ENCODE results near the gene PLEKHB2.
"Not testable (repeated sequence)": the region's sequence is repeated elsewhere in the genome, so short reads cannot be mapped to it uniquely, and the experiment has no call there.

PLEKHB2 gene

DNA sequence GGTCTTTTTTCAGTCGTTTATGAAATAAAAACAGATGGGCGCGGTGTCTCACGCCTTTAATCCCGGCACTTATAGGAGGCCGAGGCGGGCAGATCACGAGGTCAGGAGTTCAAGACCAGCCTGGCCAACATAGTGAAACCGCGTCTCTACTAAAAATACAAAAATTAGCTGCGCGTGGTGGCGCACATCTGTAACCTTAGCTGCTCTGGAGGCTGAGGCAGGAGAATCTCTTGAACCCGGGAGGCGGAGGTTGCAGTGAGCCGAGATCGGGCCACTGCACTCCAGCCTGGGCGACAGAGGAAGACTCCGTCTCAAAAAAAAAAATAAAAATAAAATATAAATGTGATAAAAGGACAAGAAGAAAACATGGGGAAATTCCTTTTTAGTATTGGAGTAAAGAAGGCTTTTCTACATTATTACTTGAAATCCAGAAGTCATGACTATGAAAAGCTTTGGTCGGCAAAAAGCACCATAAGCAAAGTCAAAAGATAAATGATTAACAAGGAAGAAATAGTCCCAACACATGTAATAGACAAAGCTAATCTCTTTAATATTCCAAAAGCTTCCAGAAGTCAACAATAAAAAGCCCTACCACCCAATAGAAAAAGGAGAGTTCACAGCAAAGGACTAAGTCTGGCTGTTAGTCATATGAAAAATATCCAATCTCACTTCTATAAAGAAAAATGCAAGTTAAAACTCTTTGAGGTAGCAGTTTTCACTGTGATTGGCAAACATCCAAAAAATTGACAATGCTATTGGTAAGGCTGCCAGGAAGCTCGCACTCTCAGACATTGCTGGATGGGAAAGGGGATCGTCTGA lies 10.5 kb upstream of the PLEKHB2 start:
- DNase-seq, result no peak

GRCh38 chr2:131103165-131103564 lies 2.0 kb upstream of the PLEKHB2 start:
- DNase-seq, result no peak

DNA sequence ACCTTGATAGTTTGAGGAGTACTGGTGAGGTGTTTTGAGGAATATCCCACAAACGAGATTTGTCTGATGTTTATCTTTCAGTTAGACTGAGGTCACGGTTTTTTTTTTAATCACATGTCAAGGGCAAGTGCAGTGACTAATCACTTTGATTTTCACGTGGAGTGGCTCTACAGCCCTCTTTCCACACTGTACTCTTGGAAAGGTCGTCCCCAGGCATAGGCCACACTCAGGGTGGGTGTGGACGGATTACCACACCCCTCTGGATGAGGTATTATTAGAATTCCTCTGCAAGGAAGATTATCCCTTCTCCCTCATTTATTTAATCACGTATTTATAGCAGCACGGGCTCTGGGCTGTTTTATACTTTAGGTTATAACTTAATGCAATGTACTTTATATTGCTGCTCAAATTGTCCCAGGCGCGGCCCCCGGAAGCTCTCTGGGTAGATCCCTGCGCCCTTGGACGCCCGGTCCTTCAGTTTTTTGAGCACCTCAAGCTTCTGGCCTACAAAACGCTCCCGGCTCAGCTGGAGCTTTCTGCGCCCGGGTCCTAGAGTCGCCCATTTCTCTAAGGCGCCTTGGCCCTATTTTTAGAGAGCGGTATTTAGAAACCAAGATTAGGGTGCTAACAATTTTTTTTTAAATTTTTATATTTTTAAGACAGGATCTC lies 515 bp upstream of the PLEKHB2 start:
- DNase-seq, result peak; percentile 72

DNA sequence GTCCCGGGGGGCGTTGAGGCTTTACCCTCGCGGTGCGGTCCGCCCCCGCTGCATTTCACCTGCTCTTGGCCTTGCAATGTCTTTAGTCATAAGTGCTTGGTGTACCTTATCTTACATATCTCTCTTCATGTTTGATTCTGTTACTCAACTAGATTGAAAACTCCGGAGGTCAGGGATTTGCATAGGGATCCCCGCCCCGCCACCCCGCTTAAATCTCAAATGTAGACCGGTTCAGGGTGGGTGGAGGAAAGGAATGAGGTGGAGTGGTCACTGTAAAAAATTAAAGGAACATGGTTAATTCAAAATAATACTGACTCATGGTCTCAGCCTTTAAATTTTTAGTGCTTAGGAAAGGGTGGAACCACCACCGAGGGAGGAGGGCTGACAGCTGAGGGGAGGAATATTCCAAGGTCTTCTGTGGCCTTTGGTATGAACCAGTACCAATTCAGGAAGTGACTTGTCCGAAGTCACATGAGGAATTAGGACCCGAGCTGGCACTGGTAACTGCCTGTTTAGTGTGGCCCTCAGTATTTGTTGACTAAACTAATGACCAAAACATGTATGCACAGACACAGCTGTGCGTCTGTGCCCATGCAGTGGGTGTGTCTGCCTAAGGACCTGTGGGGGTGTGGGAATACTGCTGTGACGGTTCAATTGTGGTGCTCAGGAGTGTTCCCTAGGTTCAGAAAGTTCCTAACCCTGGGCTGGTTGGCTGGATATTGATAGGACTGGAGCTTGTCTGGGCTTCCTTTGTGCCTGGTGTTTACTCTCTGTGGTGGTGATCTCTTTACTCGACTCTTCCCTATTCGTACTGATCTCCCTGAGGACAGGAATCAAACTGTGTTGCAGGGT lies 1.0 kb downstream of the PLEKHB2 start:
- no peak for DNase-seq

GRCh38 chr2:131112529-131112928 lies 7.4 kb downstream of the PLEKHB2 start:
- no peak for DNase-seq

DNA sequence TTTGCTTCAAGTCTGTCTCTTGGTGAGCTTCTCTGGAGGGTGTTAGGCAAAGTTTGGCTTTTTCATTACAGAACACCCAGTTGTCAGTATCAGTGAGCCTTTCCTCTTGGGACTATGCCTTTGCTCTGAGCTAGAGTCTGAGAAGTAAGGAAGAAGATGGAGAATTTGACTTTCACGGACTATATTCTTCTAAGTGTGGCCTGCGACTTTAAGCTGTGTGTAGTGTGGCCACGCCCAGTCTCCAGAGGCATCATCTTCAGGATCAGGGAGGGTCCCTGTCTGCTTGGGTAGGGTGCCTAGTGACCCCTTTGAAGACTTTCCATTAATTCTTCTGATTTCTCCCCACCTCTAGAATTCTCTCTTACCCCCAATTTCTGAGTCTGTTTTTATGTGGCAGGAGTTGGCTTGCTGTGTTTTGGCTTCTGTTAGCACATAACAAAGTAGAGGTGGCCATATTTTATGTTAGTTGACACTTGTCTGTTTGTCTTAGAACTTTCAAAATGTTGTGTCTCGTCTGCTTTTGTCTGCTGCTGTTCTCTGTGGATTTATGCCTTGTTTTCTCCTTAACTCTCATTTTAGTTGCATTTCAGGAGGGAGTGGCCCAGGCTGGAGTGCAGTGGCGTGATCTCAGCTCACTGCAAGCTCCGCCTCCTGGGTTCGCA lies 8.6 kb downstream of the PLEKHB2 start:
- no peak for DNase-seq

GRCh38 chr2:131114950-131115349 lies 9.8 kb downstream of the PLEKHB2 start:
- DNase-seq, result not testable (repeated sequence)

- no peak for DNase-seq
Measured at GRCh38 chr2:131115752-131116151, 10.6 kb downstream of the PLEKHB2 start.

- no peak for DNase-seq
Measured at GRCh38 chr2:131120815-131121317, 15.7 kb downstream of the PLEKHB2 start.

DNA sequence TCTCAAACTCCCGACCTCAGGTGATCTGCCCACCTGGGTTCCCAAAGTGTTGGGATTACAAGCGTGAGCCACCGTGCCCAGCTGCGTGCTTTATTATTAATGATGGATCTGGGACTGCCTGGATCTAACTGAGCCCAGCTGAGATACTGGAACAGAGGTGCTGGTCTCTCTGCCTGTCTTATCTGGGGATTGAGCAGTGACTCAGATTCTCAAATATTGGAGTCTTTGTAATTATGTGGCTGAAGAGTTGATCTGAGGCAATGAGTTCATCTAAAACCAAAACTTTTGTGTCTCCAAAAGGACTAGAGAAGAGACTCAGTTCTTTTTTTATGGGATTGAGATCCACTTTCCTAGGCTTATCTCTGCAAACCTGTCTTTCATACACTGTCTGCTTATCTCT lies 16.3 kb downstream of the PLEKHB2 start:
- DNase-seq, result no peak

- no peak for DNase-seq
Measured at GRCh38 chr2:131122496-131122895, 17.4 kb downstream of the PLEKHB2 start.

DNA sequence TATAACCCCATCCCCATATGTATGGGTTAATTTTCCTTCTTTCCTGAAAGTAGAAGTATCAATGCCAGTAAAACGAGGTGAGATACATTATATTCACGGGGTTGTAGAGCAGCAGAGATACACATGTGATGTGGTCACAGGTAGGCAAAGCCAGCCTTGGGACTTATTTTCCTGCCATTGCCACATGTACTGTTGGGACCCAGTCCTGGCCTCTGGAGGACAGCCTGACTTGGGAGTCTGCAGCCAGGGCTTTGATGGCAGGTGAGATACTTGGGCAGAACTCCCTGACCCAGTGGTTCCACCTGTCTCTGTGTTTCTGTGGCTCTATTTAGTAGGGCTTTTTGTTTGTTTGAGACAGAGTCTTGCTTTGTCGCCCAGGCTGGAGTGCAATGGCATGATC lies 18.1 kb downstream of the PLEKHB2 start:
- no peak for DNase-seq

DNA sequence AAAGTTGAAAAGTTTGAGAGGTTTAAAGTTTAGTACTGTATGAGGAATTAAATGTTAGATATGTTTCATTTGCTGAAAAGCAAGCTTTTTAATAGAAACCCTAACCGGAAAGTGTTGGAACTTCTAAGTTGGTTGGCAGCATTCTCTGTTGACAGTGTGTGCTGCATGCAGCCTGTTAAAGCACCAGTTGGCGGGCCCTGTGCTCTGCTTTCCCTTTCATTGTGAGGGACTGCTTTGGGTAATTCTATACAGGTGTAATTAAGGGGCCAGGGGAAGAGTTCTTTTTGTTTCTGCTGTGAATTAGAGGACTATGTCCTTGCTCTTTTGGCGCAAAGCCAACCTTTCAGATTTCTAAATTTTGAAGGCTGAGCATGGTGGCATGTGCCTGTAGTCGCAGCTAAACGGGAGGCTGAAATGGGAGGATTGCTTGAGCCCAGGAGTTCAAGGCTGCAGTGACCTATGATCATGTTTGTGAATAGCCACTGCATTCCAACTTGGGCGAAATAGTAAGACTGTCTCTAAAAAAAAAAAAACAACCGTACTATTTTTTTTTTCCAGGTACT lies 20.1 kb downstream of the PLEKHB2 start:
- DNase-seq, result peak; percentile 42

DNA sequence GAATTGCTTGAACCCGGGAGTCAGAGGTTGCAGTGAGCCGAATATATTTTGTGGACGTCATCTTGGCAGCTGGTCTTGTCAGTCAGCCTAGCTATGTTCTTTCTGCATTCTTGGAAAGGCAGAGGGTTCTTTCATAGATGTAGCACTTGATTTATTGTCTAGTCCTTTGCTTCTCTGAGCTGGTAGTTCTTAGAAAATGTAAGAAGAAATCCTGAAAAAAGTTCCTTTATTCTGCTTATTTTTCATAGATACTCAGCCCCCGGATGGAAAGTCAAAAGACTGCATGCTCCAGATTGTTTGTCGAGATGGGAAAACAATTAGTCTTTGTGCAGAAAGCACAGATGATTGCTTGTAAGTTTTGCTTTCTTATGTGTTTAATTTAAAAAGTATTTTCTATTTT lies 21.3 kb downstream of the PLEKHB2 start:
- DNase-seq, result no peak

- DNase-seq, result no peak
Measured at GRCh38 chr2:131127076-131127475, 21.9 kb downstream of the PLEKHB2 start.

- no peak for DNase-seq
Measured at GRCh38 chr2:131127981-131128380, 22.8 kb downstream of the PLEKHB2 start.

- no peak for DNase-seq
Measured at GRCh38 chr2:131130298-131130596, 25.1 kb downstream of the PLEKHB2 start.

GRCh38 chr2:131132729-131133128 lies 27.6 kb downstream of the PLEKHB2 start:
- DNase-seq, result no peak

DNA sequence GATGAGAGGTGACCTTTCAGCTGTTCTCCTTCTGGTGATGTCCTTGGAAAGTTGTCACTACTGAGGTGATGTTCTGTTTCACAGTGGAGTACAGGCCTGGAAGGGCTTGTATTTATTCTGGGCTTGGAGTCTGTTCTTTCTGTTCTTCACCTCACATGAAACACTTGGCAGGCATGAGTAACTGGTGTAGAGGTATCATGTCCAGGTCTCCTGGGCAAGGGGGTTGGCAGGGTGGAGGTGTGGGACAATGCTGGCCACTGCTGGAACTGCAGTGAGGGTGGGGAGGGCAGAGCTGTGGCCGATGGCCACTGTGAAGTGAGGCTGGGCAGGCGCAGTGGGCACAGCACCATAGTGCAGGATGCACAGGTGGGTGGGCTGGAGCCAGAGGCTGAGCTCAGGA lies 35.4 kb downstream of the PLEKHB2 start:
- DNase-seq, result no peak

DNA sequence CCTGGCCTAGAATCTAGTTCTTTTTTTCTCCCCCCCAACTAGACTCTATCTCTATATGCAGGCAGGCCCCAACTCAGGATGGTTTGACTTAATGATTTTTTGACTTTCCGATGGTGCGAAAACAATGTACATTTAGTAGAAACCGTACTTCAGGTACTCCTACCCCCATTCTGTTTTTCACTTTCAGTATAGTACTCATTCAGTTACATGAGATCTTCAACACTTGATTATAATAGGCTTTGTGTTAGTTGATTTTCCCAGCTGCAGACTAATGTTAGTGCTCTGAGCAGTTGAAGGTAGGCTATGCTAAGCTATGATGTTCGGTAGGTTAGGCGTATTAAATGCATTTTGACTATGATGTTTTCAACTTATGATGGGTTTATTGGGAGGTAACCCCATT lies 37.7 kb downstream of the PLEKHB2 start:
- DNase-seq, result no peak

GRCh38 chr2:131143803-131144202 lies 38.7 kb downstream of the PLEKHB2 start:
- DNase-seq, result no peak

DNA sequence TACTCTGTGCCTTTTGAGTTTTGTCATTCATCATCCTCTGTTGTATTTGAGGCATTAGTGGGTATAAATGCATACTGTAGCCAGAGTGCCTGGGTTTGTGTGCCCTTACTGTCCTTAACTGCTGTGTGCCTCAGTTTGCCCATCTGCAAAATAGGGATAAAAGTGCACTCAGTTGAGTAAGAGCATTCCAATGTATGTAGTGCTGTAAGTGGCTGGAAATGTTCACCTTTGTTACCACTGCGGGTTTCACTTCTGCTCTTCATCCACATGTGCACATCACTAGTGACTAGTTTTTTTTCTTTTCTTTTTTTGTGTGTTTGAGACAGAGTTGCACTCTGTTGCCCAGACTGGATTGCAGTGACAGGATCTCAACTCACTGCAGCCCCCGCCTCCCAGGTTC lies 39.9 kb downstream of the PLEKHB2 start:
- no peak for DNase-seq

GRCh38 chr2:131146231-131146630 lies 41.1 kb downstream of the PLEKHB2 start:
- DNase-seq, result no peak
